ENCODE data around the gene VPS41. TPM values are rescaled to one million over a fixed set of nuclear protein-coding genes. Genes with fewer than 3 reads are reported as not detected.

The VPS41 gene
- total and polyA plus RNA-seq, 4 donors, result 9.2 to 24.1 (median 16.1) TPM

DNA sequence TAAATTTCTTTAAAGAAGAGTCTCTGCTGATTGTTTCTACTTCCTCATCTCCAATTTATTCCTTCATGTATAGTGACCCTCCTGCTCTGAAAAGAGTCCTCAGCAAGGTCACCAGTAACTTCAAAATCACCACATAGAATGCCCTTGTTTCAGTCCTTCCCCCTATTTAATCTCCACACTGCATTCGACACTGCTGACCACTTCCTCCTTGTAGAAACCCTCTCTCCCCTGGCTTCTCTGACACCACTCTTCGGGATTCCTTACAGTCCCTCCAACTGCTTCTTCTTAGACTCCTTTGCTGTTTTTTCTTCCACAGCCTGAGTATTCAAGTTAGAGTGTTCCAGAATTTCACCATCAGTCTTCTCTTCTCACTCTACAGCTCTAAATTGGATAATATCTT, 89.5 kb downstream of the VPS41 start:
- H3K9me3 ChIP-seq (ENCODE audit: control insufficient read depth in 4 of 4, low read length in 3 of 4), result no peaks in the 10 kb centered on the region
- DNase-seq (ENCODE audit: low spot score), result no peak
- 87% methylated on average over 2 of the region's 2 CpGs for WGBS
- peaks cover 2 to 13% (median 8%) of the 10 kb centered on the region in 4 donors for H3K36me3 ChIP-seq (ENCODE audit: control insufficient read depth in 4 of 4, insufficient read depth in 3 of 4, low read depth in 1 of 4, low read length in 3 of 4)
- no peaks in the 10 kb centered on the region for H3K27me3 ChIP-seq (ENCODE audit: control insufficient read depth in 4 of 4, insufficient read depth in 4 of 4, low read length in 3 of 4)
- H3K9ac ChIP-seq (ENCODE audit: low read depth in 1 of 2, low read length in 2 of 2), result no peak overlapping the region
- no peaks in the 10 kb centered on the region for H3K4me1 ChIP-seq (ENCODE audit: control insufficient read depth in 4 of 4, insufficient read depth in 4 of 4, low read length in 3 of 4)
- TF ChIP-seq, protein P1, sequence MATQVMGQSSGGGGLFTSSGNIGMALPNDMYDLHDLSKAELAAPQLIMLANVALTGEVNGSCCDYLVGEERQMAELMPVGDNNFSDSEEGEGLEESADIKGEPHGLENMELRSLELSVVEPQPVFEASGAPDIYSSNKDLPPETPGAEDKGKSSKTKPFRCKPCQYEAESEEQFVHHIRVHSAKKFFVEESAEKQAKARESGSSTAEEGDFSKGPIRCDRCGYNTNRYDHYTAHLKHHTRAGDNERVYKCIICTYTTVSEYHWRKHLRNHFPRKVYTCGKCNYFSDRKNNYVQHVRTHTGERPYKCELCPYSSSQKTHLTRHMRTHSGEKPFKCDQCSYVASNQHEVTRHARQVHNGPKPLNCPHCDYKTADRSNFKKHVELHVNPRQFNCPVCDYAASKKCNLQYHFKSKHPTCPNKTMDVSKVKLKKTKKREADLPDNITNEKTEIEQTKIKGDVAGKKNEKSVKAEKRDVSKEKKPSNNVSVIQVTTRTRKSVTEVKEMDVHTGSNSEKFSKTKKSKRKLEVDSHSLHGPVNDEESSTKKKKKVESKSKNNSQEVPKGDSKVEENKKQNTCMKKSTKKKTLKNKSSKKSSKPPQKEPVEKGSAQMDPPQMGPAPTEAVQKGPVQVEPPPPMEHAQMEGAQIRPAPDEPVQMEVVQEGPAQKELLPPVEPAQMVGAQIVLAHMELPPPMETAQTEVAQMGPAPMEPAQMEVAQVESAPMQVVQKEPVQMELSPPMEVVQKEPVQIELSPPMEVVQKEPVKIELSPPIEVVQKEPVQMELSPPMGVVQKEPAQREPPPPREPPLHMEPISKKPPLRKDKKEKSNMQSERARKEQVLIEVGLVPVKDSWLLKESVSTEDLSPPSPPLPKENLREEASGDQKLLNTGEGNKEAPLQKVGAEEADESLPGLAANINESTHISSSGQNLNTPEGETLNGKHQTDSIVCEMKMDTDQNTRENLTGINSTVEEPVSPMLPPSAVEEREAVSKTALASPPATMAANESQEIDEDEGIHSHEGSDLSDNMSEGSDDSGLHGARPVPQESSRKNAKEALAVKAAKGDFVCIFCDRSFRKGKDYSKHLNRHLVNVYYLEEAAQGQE (IDR thresholded peaks at IDR 0.05), result no peak
- TF ChIP-seq FOXA1 (IDR thresholded peaks at IDR 0.05), result no peak
- TF ChIP-seq NR2F2 (IDR thresholded peaks at IDR 0.05), result no peak
- TF ChIP-seq JUND (IDR thresholded peaks at IDR 0.05), result no peak
- no peak for TF ChIP-seq TAF1 (conservative IDR thresholded peaks at IDR 0.05)
- TF ChIP-seq RXRA (IDR thresholded peaks at IDR 0.05), result no peak
- no peak for TF ChIP-seq YY1 (IDR thresholded peaks at IDR 0.05)
- TF ChIP-seq HNF4A (conservative IDR thresholded peaks at IDR 0.05), result no peak
- TF ChIP-seq, protein P2, sequence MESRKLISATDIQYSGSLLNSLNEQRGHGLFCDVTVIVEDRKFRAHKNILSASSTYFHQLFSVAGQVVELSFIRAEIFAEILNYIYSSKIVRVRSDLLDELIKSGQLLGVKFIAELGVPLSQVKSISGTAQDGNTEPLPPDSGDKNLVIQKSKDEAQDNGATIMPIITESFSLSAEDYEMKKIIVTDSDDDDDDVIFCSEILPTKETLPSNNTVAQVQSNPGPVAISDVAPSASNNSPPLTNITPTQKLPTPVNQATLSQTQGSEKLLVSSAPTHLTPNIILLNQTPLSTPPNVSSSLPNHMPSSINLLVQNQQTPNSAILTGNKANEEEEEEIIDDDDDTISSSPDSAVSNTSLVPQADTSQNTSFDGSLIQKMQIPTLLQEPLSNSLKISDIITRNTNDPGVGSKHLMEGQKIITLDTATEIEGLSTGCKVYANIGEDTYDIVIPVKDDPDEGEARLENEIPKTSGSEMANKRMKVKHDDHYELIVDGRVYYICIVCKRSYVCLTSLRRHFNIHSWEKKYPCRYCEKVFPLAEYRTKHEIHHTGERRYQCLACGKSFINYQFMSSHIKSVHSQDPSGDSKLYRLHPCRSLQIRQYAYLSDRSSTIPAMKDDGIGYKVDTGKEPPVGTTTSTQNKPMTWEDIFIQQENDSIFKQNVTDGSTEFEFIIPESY (IDR thresholded peaks at IDR 0.05), result no peak
- TF ChIP-seq RAD21 (IDR thresholded peaks at IDR 0.05), result no peak
- TF ChIP-seq GABPA (IDR thresholded peaks at IDR 0.05 in 1 of 2, conservative IDR thresholded peaks at IDR 0.05 in 1 of 2), result no peak
- TF ChIP-seq, protein P3, sequence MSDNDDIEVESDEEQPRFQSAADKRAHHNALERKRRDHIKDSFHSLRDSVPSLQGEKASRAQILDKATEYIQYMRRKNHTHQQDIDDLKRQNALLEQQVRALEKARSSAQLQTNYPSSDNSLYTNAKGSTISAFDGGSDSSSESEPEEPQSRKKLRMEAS (IDR thresholded peaks at IDR 0.05), result no peak
- no peak for TF ChIP-seq EGR1 (IDR thresholded peaks at IDR 0.05; ENCODE audit: low read depth in 2 of 2)
- no peak for TF ChIP-seq HNF4G (IDR thresholded peaks at IDR 0.05)
- TF ChIP-seq FOXA2 (IDR thresholded peaks at IDR 0.05), result no peak
- TF ChIP-seq SP1 (IDR thresholded peaks at IDR 0.05), result no peak
- TF ChIP-seq, protein P4, sequence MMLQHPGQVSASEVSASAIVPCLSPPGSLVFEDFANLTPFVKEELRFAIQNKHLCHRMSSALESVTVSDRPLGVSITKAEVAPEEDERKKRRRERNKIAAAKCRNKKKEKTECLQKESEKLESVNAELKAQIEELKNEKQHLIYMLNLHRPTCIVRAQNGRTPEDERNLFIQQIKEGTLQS (IDR thresholded peaks at IDR 0.05), result no peak
- TF ChIP-seq, protein P5, sequence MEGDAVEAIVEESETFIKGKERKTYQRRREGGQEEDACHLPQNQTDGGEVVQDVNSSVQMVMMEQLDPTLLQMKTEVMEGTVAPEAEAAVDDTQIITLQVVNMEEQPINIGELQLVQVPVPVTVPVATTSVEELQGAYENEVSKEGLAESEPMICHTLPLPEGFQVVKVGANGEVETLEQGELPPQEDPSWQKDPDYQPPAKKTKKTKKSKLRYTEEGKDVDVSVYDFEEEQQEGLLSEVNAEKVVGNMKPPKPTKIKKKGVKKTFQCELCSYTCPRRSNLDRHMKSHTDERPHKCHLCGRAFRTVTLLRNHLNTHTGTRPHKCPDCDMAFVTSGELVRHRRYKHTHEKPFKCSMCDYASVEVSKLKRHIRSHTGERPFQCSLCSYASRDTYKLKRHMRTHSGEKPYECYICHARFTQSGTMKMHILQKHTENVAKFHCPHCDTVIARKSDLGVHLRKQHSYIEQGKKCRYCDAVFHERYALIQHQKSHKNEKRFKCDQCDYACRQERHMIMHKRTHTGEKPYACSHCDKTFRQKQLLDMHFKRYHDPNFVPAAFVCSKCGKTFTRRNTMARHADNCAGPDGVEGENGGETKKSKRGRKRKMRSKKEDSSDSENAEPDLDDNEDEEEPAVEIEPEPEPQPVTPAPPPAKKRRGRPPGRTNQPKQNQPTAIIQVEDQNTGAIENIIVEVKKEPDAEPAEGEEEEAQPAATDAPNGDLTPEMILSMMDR (IDR thresholded peaks at IDR 0.05; ENCODE audit: low read depth, low read length, missing input control), result no peak
- H3K27ac ChIP-seq (ENCODE audit: low read depth in 1 of 2, low read length in 2 of 2), result no peak overlapping the region
- H3K4me3 ChIP-seq (ENCODE audit: low read depth in 1 of 3, low read length in 3 of 3), result no peak overlapping the region

Data from liver (tissue), 9 donors.